Gastroesophageal sphincter (tissue), 4 donors: ENCODE measurements around the gene UBE2Q1. TPM values are rescaled to one million over a fixed set of nuclear protein-coding genes. Genes with fewer than 3 reads are reported as not detected.

ENCODE experiments used
- ATAC-seq: fragments of 150-250 bp; one replicate; pipeline ENCODE4 v1.9.1; 2016; ENCODE audit warnings: mild to moderate bottlenecking, moderate library complexity
- H3K27ac ChIP-seq, 4 donors: fragments of 200-600 bp; sonication (generic) in 3 of 4; 1 replicate in 3 of 4; 2 replicates in 1 of 4; pipeline ENCODE4 v1.5.1; 2016 to 2019
- H3K27me3 ChIP-seq: fragments of 200-600 bp; sonication (generic); one replicate; pipeline ENCODE4 v1.5.1; 2019
- H3K36me3 ChIP-seq, 2 donors: fragments of 200-600 bp; sonication (generic); one replicate each; pipeline ENCODE4 v1.5.1; 2019; ENCODE audit warnings: control low read depth in 1 of 2
- H3K4me1 ChIP-seq, 3 donors: fragments of 200-600 bp; sonication (generic); 1 replicate in 2 of 3; 2 replicates in 1 of 3; pipeline ENCODE4 v1.5.1; 2016 to 2019; ENCODE audit warnings: control low read depth in 2 of 3
- H3K4me3 ChIP-seq, 2 donors: fragments of 200-600 bp; sonication (generic); one replicate each; pipeline ENCODE4 v1.5.1; 2019; ENCODE audit warnings: mild to moderate bottlenecking in 1 of 2, moderate library complexity in 1 of 2
- H3K9me3 ChIP-seq, 3 donors: fragments of 200-600 bp; sonication (generic); one replicate each; pipeline ENCODE4 v1.5.1; 2017 to 2019; ENCODE audit warnings: control low read depth in 2 of 3
- CTCF ChIP-seq, 4 experiments: fragments of 200-600 bp in 2 of 4; fragments of 450-650 bp in 2 of 4; sonication (generic) in 1 of 4; IDR thresholded peaks; one replicate each; pipeline ENCODE4 v1.5.1; 2017 to 2019; ENCODE audit warnings: antibody characterized with exemption in 4 of 4, mild to moderate bottlenecking in 2 of 4, moderate library complexity in 2 of 4
- EP300 ChIP-seq: sonication (generic); formaldehyde crosslinking; IDR thresholded peaks from one replicate; pipeline ENCODE4 v1.6.1; 2017; ENCODE audit warnings: antibody characterized with exemption, mild to moderate bottlenecking
- POLR2A ChIP-seq, 2 donors: fragments of 450-650 bp; IDR thresholded peaks; one replicate each; pipeline ENCODE4 v1.6.1; 2017; ENCODE audit warnings: antibody characterized with exemption in 2 of 2, mild to moderate bottlenecking in 2 of 2, moderate library complexity in 1 of 2
- POLR2AphosphoS5 ChIP-seq: sonication (generic); formaldehyde crosslinking; IDR thresholded peaks from one replicate; pipeline ENCODE4 v1.6.1; 2017; ENCODE audit warnings: antibody characterized with exemption
- WGBS, 2 donors: methylation state at CpG; one replicate each; pipeline ENCODE4 v1.1.5; 2018; ENCODE audit warnings: low coverage in 1 of 2; 5-methylcytosine and 5-hydroxymethylcytosine counted together
- total RNA-seq, 4 donors: library from RNA; depleted of rRNA; stranded (reverse); fragments of >200 nt; gene quantifications; one replicate each; pipeline ENCODE4 v1.1.0, GENCODE V29; 2016

Gene UBE2Q1
- total RNA-seq: 10 to 100 TPM; 27.4 to 39.7 (median 32.2) TPM

GRCh38 chr1:154557939-154558719 lies at the start of gene UBE2Q1:
Gene UBE2Q1 (minus strand): TSS chr1:154558662. CDS start chr1:154558553, 109 bp downstream.
- Histone ChIP-seq H3K36me3 (peaks cover 0 to 29% of the 10 kb centered on the region in 2 donors), H3K4me3 (peak within 1 kb of the TSS; percentile 90 to 93), H3K27ac (peak within 1 kb of the TSS; percentile 87 to 92 (median 89)), H3K9me3 (no peaks in the 10 kb centered on the region), H3K4me1 (peaks cover 0 to 57% (median 17%) of the 10 kb centered on the region in 3 donors), H3K27me3 (no peaks in the 10 kb centered on the region)
- ATAC-seq: peak; percentile 6
- TF ChIP-seq POLR2A (IDR thresholded peaks at IDR 0.05): peak in 1 of 2 donors; percentile 57
- TF ChIP-seq EP300: no peak
- WGBS, 2 donors: 0% methylated on average over 2 to 4 of the region's 69 CpGs

- H3K27ac ChIP-seq: peak within 1 kb of the TSS; percentile 80 to 100 (median 96)
- ATAC-seq: peak; percentile 96
- no peaks in the 10 kb centered on the region for H3K36me3 ChIP-seq
- peak within 1 kb of the TSS; percentile 81 to 83 for H3K4me3 ChIP-seq
- no peaks in the 10 kb centered on the region for H3K27me3 ChIP-seq
- peaks cover 0 to 68% (median 10%) of the 10 kb centered on the region in 3 donors for H3K4me1 ChIP-seq
- WGBS, 2 donors: 0 to 1% methylated on average over 14 to 17 of the region's 59 CpGs
- no peaks in the 10 kb centered on the region for H3K9me3 ChIP-seq
- TF ChIP-seq CTCF (IDR thresholded peaks at IDR 0.05): peak in 2 of 4 experiments; percentile 13 to 26
- TF ChIP-seq POLR2AphosphoS5: peak; percentile 77
- no peak for TF ChIP-seq EP300
- TF ChIP-seq POLR2A (IDR thresholded peaks at IDR 0.05): peak; percentile 38 to 47
These were observed 49.3 kb upstream of the UBE2Q1 start, which contains the start of gene ADAR for GRCh38 chr1:154607609-154608396. Gene ADAR (minus strand): TSS chr1:154608186. CDS start chr1:154608006, 180 bp downstream.

- Histone ChIP-seq H3K36me3 (peaks cover 0 to 4% of the 10 kb centered on the region in 2 donors), H3K27ac (peak overlapping the region; percentile 80 to 100 (median 96)), H3K27me3 (no peaks in the 10 kb centered on the region), H3K4me3 (peak overlapping the region; percentile 81 to 83), H3K4me1 (peaks cover 0 to 74% (median 10%) of the 10 kb centered on the region in 3 donors), H3K9me3 (no peaks in the 10 kb centered on the region)
- 1 to 10% methylated on average over 9 to 11 of the region's 11 CpGs for WGBS, 2 donors
- no peak for TF ChIP-seq CTCF (IDR thresholded peaks at IDR 0.05)
- no peak for TF ChIP-seq POLR2A (IDR thresholded peaks at IDR 0.05)
- no peak for TF ChIP-seq POLR2AphosphoS5
- TF ChIP-seq EP300: no peak
- no peak for ATAC-seq
These were observed 48.7 kb upstream of the UBE2Q1 start for GRCh38 chr1:154607106-154607608.

- no peaks in the 10 kb centered on the region for H3K9me3 ChIP-seq
- H3K4me1 ChIP-seq: peaks cover 0 to 81% (median 10%) of the 10 kb centered on the region in 3 donors
- no peaks in the 10 kb centered on the region for H3K27me3 ChIP-seq
- 58 to 60% methylated on average over 2 of the region's 2 CpGs for WGBS, 2 donors
- no peak overlapping the region for H3K4me3 ChIP-seq
- no peak overlapping the region for H3K27ac ChIP-seq
- ATAC-seq: no peak
- TF ChIP-seq CTCF (IDR thresholded peaks at IDR 0.05): no peak
- TF ChIP-seq POLR2AphosphoS5: no peak
- H3K36me3 ChIP-seq: peaks cover 0 to 20% of the 10 kb centered on the region in 2 donors
These were observed 47.1 kb upstream of the UBE2Q1 start for GRCh38 chr1:154605534-154605933.

- Histone ChIP-seq H3K9me3 (no peaks in the 10 kb centered on the region), H3K27ac (no peak overlapping the region), H3K36me3 (peaks cover 0 to 42% of the 10 kb centered on the region in 2 donors), H3K27me3 (no peaks in the 10 kb centered on the region), H3K4me1 (peaks cover 0 to 91% (median 24%) of the 10 kb centered on the region in 3 donors), H3K4me3 (no peak overlapping the region)
- ATAC-seq: no peak
- TF ChIP-seq EP300 (no peak), POLR2AphosphoS5 (no peak), POLR2A (IDR thresholded peaks at IDR 0.05) (no peak), CTCF (IDR thresholded peaks at IDR 0.05) (no peak)
- WGBS, 2 donors: 30 to 55% methylated on average over 2 of the region's 2 CpGs
These were observed 44.9 kb upstream of the UBE2Q1 start for GRCh38 chr1:154603317-154603716.
